Panc1 (cell line): ENCODE measurements around the gene ADK. TPM values are rescaled to one million over a fixed set of nuclear protein-coding genes. Genes with fewer than 3 reads are reported as not detected.

Experiments
- ATAC-seq: fragments of 200-7000 bp; cut with Tn5 transposase; 2 replicates; pipeline ENCODE4 v1.9.1; 2020; ENCODE audit warnings: mild to moderate bottlenecking, moderate library complexity
- BruUV-seq: library from RNA; stranded (reverse); fragments of 400-500 nt; replicated peaks from 2 replicates; lab custom pipeline; 2021; lab: Mats Ljungman, UMichigan
- CTCF ChIA-PET: fragments of 300-600 bp; sonication (Branson Sonifier 250); formaldehyde crosslinking; loops from one replicate; lab custom pipeline; 2022; ENCODE audit warnings: antibody characterized with exemption; lab: Charles Lee
- POLR2A ChIA-PET: fragments of 300-600 bp; sonication (Branson Sonifier 250); formaldehyde crosslinking; loops from one replicate; lab custom pipeline; 2022; ENCODE audit warnings: antibody characterized with exemption; lab: Charles Lee
- DNase-seq: peaks from one replicate; pipeline ENCODE4 v3.0.0-alpha.2; 2010; ENCODE audit warnings: low read depth, low spot score
- H3K27ac ChIP-seq: 2 replicates; pipeline ENCODE4 v1.5.1; 2011; ENCODE audit warnings: mild to moderate bottlenecking, low read length, inconsistent platforms
- H3K27me3 ChIP-seq: fragments of 200-500 bp; sonication (Bioruptor generic); 2 replicates; pipeline ENCODE4 v1.6.0; 2014; ENCODE audit warnings: low read length, inconsistent platforms; ENCODE audit not compliant: control insufficient read depth, insufficient read depth
- H3K36me3 ChIP-seq: fragments of 200-500 bp; sonication (Bioruptor generic); 2 replicates; pipeline ENCODE4 v1.5.1; 2014; ENCODE audit warnings: inconsistent platforms, mild to moderate bottlenecking, low read length, moderate library complexity; ENCODE audit not compliant: control insufficient read depth, insufficient read depth
- H3K4me1 ChIP-seq: 2 replicates; pipeline ENCODE4 v1.5.1; 2011; ENCODE audit warnings: inconsistent platforms, mild to moderate bottlenecking, low read length, moderate library complexity; ENCODE audit not compliant: control insufficient read depth, insufficient read depth
- H3K4me3 ChIP-seq, 2 experiments: 2 replicates each; pipeline ENCODE4 v1.5.1; 2011 to 2012; ENCODE audit warnings: low read depth in 2 of 2, low read length in 2 of 2, mild to moderate bottlenecking in 2 of 2, inconsistent platforms in 1 of 2, moderate library complexity in 1 of 2
- H3K9me3 ChIP-seq: fragments of 200-500 bp; sonication (Bioruptor generic); 2 replicates; pipeline ENCODE4 v1.5.1; 2014; ENCODE audit warnings: low read depth, mild to moderate bottlenecking, inconsistent platforms, low read length, moderate library complexity; ENCODE audit not compliant: control insufficient read depth, insufficient read depth
- CTCF ChIP-seq: fragments of 450-650 bp; IDR thresholded peaks from 2 replicates; pipeline ENCODE4 v1.5.1; 2017; ENCODE audit warnings: mild to moderate bottlenecking
- POLR2AphosphoS5 ChIP-seq: IDR thresholded peaks from 2 replicates; pipeline ENCODE4 v1.6.1; 2012; ENCODE audit warnings: mild to moderate bottlenecking, low read depth, low read length, moderate library complexity
- SIN3A ChIP-seq: IDR thresholded peaks from 2 replicates; pipeline ENCODE4 v1.6.1; 2012; ENCODE audit warnings: low read depth, mild to moderate bottlenecking, low read length, moderate library complexity, borderline replicate concordance; ENCODE audit not compliant: insufficient read depth
- TCF7L2 ChIP-seq: IDR thresholded peaks from 2 replicates; pipeline ENCODE4 v1.6.1; 2011; ENCODE audit warnings: mild to moderate bottlenecking, low read depth, low read length, inconsistent platforms
- in situ Hi-C: cut with HindIII; loops from 2 replicates; pipeline ENCODE4 v1.10.0; 2016; ENCODE audit warnings: low sequenced_read_pairs, low pct_unique_long_range_greater_than_20kb
- intact Hi-C: fragments of 100-400 bp; cut with micrococcal nuclease; formaldehyde crosslinking; loops from one replicate; pipeline ENCODE4 v1.10.0; 2022; ENCODE audit not compliant: unreplicated experiment
- total RNA-seq: library from RNA; stranded (reverse); gene quantifications from one replicate; pipeline ENCODE4 v1.2.1, GENCODE V29; 2021; ENCODE audit not compliant: unreplicated experiment
- TF ChIP-seq, protein P1 (sequence below), 2 experiments: IDR thresholded peaks; 2 replicates each; pipeline ENCODE4 v1.6.1; 2011 to 2012; ENCODE audit warnings: low read depth in 2 of 2, control low read depth in 1 of 2, low read length in 1 of 2, mild to moderate bottlenecking in 1 of 2, moderate library complexity in 1 of 2; ENCODE audit not compliant: insufficient read depth in 1 of 2

ADK gene
- total RNA-seq, 1 experiment from 2014 or later = 64.5 TPM

- H3K9me3 ChIP-seq = no peaks in the 10 kb centered on the region
- no peak for ATAC-seq
- DNase-seq = no peak
- no peaks in the 10 kb centered on the region for H3K27me3 ChIP-seq
- H3K4me1 ChIP-seq = no peaks in the 10 kb centered on the region
- no TSS peak for BruUV-seq
- no peak overlapping the region for H3K27ac ChIP-seq
- H3K4me3 ChIP-seq = no peak overlapping the region
- ChIA-PET POLR2A (interaction anchor here (0.6 kb wide), 1 partner anchor 50 kb away, joined by 3 read pairs; no protein-coding TSS in a partner anchor), CTCF (no interaction called here)
- no peaks in the 10 kb centered on the region for H3K36me3 ChIP-seq
- TF ChIP-seq, protein P1, sequence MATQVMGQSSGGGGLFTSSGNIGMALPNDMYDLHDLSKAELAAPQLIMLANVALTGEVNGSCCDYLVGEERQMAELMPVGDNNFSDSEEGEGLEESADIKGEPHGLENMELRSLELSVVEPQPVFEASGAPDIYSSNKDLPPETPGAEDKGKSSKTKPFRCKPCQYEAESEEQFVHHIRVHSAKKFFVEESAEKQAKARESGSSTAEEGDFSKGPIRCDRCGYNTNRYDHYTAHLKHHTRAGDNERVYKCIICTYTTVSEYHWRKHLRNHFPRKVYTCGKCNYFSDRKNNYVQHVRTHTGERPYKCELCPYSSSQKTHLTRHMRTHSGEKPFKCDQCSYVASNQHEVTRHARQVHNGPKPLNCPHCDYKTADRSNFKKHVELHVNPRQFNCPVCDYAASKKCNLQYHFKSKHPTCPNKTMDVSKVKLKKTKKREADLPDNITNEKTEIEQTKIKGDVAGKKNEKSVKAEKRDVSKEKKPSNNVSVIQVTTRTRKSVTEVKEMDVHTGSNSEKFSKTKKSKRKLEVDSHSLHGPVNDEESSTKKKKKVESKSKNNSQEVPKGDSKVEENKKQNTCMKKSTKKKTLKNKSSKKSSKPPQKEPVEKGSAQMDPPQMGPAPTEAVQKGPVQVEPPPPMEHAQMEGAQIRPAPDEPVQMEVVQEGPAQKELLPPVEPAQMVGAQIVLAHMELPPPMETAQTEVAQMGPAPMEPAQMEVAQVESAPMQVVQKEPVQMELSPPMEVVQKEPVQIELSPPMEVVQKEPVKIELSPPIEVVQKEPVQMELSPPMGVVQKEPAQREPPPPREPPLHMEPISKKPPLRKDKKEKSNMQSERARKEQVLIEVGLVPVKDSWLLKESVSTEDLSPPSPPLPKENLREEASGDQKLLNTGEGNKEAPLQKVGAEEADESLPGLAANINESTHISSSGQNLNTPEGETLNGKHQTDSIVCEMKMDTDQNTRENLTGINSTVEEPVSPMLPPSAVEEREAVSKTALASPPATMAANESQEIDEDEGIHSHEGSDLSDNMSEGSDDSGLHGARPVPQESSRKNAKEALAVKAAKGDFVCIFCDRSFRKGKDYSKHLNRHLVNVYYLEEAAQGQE (IDR thresholded peaks at IDR 0.05; ENCODE audit: insufficient read depth in 1 of 2, low read depth in 2 of 2, low read length in 1 of 2) = no peak
- TF ChIP-seq CTCF = no peak
- no peak for TF ChIP-seq SIN3A
- no peak for TF ChIP-seq TCF7L2
- no peak for TF ChIP-seq POLR2AphosphoS5
- intact Hi-C loops (no loop called here), in situ Hi-C loops (no loop called here)
These were observed 378.2 kb downstream of the ADK start for GRCh38 chr10:74529205-74529604.

GRCh38 chr10:74530981-74531380, 380.0 kb downstream of the ADK start:
- ATAC-seq (no peak), DNase-seq (no peak)
- TF ChIP-seq SIN3A (no peak), TCF7L2 (no peak), CTCF (no peak), POLR2AphosphoS5 (no peak)
- TF ChIP-seq, protein P1 (IDR thresholded peaks at IDR 0.05; ENCODE audit: insufficient read depth in 1 of 2, low read depth in 2 of 2, low read length in 1 of 2) = no peak
- ChIA-PET CTCF (no interaction called here), POLR2A (no interaction called here)
- Histone ChIP-seq H3K27me3 (no peaks in the 10 kb centered on the region), H3K4me1 (no peaks in the 10 kb centered on the region), H3K4me3 (no peak overlapping the region), H3K9me3 (no peaks in the 10 kb centered on the region), H3K36me3 (no peaks in the 10 kb centered on the region), H3K27ac (no peak overlapping the region)
- intact Hi-C loops = no loop called here
- in situ Hi-C loops = no loop called here
- BruUV-seq = no TSS peak
